Activated naive CD4-positive, alpha-beta T cell (primary cell): ENCODE results near the gene C2orf42.
"Not testable (repeated sequence)": the region's sequence is repeated elsewhere in the genome, so short reads cannot be mapped to it uniquely, and the experiment has no call there.

Experiments
- DNase-seq, 4 experiments: peaks; one replicate each; lab custom pipeline; 2025; lab: John Stamatoyannopoulos, UW

C2orf42 gene

GRCh38 chr2:70173520-70173919, 17.3 kb downstream of the C2orf42 start:
- DNase-seq: no peak

GRCh38 chr2:70169654-70170245, 21.1 kb downstream of the C2orf42 start:
- not testable (repeated sequence) for DNase-seq

GRCh38 chr2:70161069-70161534, 29.7 kb downstream of the C2orf42 start:
- no peak for DNase-seq

- DNase-seq: no peak
Measured at GRCh38 chr2:70160545-70160944, 30.3 kb downstream of the C2orf42 start.

GRCh38 chr2:70149130-70149686, 41.6 kb downstream of the C2orf42 start:
- DNase-seq: not testable (repeated sequence)

- not testable (repeated sequence) for DNase-seq
Measured at GRCh38 chr2:70148211-70148760, 42.5 kb downstream of the C2orf42 start.

- DNase-seq: no peak
Measured at GRCh38 chr2:70145851-70146739, 44.7 kb downstream of the C2orf42 start.

- no peak for DNase-seq
Measured at GRCh38 chr2:70145144-70145490, 45.7 kb downstream of the C2orf42 start.

- no peak for DNase-seq
Measured at GRCh38 chr2:70144443-70145143, 46.2 kb downstream of the C2orf42 start.

- DNase-seq: no peak
Measured at GRCh38 chr2:70143314-70144150, 47.3 kb downstream of the C2orf42 start.

- peak; percentile 98 to 99 (median 99) for DNase-seq
Measured at GRCh38 chr2:70142590-70143313, 48.1 kb downstream of the C2orf42 start.

GRCh38 chr2:70141902-70142589, 48.8 kb downstream of the C2orf42 start:
- DNase-seq: peak; percentile 51 to 66 (median 62)

GRCh38 chr2:70141212-70141901, 49.5 kb downstream of the C2orf42 start:
- peak in 2 of 4 experiments; percentile 24 to 30 for DNase-seq

- DNase-seq: peak in 1 of 4 experiments; percentile 21
Measured at GRCh38 chr2:70140791-70141211, 50.0 kb downstream of the C2orf42 start.

GRCh38 chr2:70134323-70134983, 56.4 kb downstream of the C2orf42 start:
- DNase-seq: not testable (repeated sequence)

GRCh38 chr2:70133491-70134322, 57.1 kb downstream of the C2orf42 start:
- no peak for DNase-seq

- DNase-seq: no peak
Measured at GRCh38 chr2:70133127-70133452, 57.7 kb downstream of the C2orf42 start.
